Ovary (tissue), 3 donors: ENCODE data around the gene IL23A.
"Not testable (repeated sequence)": the region's sequence is repeated elsewhere in the genome, so short reads cannot be mapped to it uniquely, and the experiment has no call there.

ENCODE experiments used
- POLR2A ChIP-seq: fragments of 450-650 bp; IDR thresholded peaks from one replicate; pipeline ENCODE4 v1.6.1; 2017; ENCODE audit warnings: antibody characterized with exemption, mild to moderate bottlenecking, moderate library complexity
- TF ChIP-seq, protein P1 (sequence below), 3 donors: fragments of 450-650 bp in 2 of 3; fragments of 200-600 bp in 1 of 3; IDR thresholded peaks; one replicate each; pipeline versions ENCODE4 v1.5.1 to v1.8.0; 2016 to 2022; ENCODE audit warnings: antibody characterized with exemption in 3 of 3, mild to moderate bottlenecking in 1 of 3
- donor health status: DM: no; HTN: no; CAD: no.

DNA sequence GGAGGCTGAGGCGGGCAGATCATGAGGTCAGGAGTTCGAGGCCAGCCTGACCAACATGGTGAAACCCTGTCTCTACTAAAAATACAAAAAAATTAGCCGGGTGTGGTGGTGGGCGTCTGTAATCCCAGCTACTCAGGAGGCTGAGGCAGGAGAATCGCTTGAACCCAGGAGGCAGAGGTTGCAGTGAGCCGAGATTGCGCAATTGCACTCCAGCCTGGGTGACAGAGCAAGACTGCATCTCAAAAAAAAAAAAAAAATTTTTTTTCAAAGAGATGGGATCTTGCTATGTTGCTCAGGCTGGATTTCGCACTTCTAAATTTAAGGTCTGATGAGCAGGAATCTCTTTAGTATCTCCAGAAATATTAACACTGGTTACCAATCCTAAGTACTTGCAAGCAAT, 17.1 kb upstream of the IL23A start:
- not testable (repeated sequence) for TF ChIP-seq POLR2A
- TF ChIP-seq, protein P1, sequence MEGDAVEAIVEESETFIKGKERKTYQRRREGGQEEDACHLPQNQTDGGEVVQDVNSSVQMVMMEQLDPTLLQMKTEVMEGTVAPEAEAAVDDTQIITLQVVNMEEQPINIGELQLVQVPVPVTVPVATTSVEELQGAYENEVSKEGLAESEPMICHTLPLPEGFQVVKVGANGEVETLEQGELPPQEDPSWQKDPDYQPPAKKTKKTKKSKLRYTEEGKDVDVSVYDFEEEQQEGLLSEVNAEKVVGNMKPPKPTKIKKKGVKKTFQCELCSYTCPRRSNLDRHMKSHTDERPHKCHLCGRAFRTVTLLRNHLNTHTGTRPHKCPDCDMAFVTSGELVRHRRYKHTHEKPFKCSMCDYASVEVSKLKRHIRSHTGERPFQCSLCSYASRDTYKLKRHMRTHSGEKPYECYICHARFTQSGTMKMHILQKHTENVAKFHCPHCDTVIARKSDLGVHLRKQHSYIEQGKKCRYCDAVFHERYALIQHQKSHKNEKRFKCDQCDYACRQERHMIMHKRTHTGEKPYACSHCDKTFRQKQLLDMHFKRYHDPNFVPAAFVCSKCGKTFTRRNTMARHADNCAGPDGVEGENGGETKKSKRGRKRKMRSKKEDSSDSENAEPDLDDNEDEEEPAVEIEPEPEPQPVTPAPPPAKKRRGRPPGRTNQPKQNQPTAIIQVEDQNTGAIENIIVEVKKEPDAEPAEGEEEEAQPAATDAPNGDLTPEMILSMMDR (IDR thresholded peaks at IDR 0.05): not testable (repeated sequence)
